Vagina (tissue), 2 donors: ENCODE measurements around the gene SMU1.

Experiments
- POLR2AphosphoS5 ChIP-seq, 2 donors: sonication (generic); formaldehyde crosslinking; IDR thresholded peaks; one replicate each; pipeline ENCODE4 v1.9.0; 2017; ENCODE audit warnings: antibody characterized with exemption in 2 of 2, mild to moderate bottlenecking in 2 of 2, low read depth in 1 of 2; ENCODE audit not compliant: insufficient read depth in 1 of 2
- TF ChIP-seq, protein P1 (sequence below), 3 experiments: fragments of 450-650 bp in 2 of 3; fragments of 200-600 bp in 1 of 3; sonication (generic) in 1 of 3; IDR thresholded peaks; one replicate each; pipeline ENCODE4 v1.5.1; 2017 to 2019; ENCODE audit warnings: antibody characterized with exemption in 3 of 3, mild to moderate bottlenecking in 2 of 3, moderate library complexity in 2 of 3

- TF ChIP-seq, protein P1, sequence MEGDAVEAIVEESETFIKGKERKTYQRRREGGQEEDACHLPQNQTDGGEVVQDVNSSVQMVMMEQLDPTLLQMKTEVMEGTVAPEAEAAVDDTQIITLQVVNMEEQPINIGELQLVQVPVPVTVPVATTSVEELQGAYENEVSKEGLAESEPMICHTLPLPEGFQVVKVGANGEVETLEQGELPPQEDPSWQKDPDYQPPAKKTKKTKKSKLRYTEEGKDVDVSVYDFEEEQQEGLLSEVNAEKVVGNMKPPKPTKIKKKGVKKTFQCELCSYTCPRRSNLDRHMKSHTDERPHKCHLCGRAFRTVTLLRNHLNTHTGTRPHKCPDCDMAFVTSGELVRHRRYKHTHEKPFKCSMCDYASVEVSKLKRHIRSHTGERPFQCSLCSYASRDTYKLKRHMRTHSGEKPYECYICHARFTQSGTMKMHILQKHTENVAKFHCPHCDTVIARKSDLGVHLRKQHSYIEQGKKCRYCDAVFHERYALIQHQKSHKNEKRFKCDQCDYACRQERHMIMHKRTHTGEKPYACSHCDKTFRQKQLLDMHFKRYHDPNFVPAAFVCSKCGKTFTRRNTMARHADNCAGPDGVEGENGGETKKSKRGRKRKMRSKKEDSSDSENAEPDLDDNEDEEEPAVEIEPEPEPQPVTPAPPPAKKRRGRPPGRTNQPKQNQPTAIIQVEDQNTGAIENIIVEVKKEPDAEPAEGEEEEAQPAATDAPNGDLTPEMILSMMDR (IDR thresholded peaks at IDR 0.05): no peak
- no peak for TF ChIP-seq POLR2AphosphoS5 (IDR thresholded peaks at IDR 0.05; ENCODE audit: insufficient read depth in 1 of 2, low read depth in 1 of 2)
These were observed 29.9 kb upstream of the SMU1 start for GRCh38 chr9:33106372-33106771.
